Caco-2 (cell line): ENCODE data around the gene HTR3C. TPM values are rescaled to one million over a fixed set of nuclear protein-coding genes. Genes with fewer than 3 reads are reported as not detected.

Source experiments
- BruUV-seq: library from RNA; stranded (reverse); fragments of 400-500 nt; replicated peaks from 2 replicates; lab custom pipeline; 2021; lab: Mats Ljungman, UMichigan
- CTCF ChIA-PET: fragments of 300-600 bp; sonication (Branson Sonifier 250); formaldehyde crosslinking; loops from one replicate; lab custom pipeline; 2022; ENCODE audit warnings: antibody characterized with exemption; lab: Charles Lee
- POLR2A ChIA-PET: fragments of 300-600 bp; sonication (Branson Sonifier 250); formaldehyde crosslinking; loops from one replicate; lab custom pipeline; 2022; ENCODE audit warnings: antibody characterized with exemption; lab: Charles Lee
- DNase-seq, 2 experiments: peaks; one replicate each; pipeline versions ENCODE4 v3.0.0 to v3.0.0-alpha.2; 2020 to 2022
- H3K27me3 ChIP-seq: replicated peaks from 2 replicates; pipeline ENCODE4 v1.6.0; 2011; ENCODE audit warnings: low read length; ENCODE audit not compliant: control insufficient read depth, insufficient read depth
- H3K36me3 ChIP-seq: 2 replicates; pipeline ENCODE4 v1.5.1; 2011; ENCODE audit warnings: low read length; ENCODE audit not compliant: control insufficient read depth, insufficient read depth
- H3K4me1 ChIP-seq: fragments of 250-450 bp; sonication (Bioruptor Pico); 2 replicates; pipeline ENCODE4 v1.5.1; 2020; ENCODE audit warnings: mild to moderate bottlenecking
- H3K4me3 ChIP-seq: 2 replicates; pipeline ENCODE4 v1.5.1; 2011; ENCODE audit warnings: low read depth, mild to moderate bottlenecking, control low read depth, low read length
- H3K9me3 ChIP-seq: fragments of 250-450 bp; sonication (Bioruptor Pico); 2 replicates; pipeline ENCODE4 v1.5.1; 2020; ENCODE audit warnings: mild to moderate bottlenecking, moderate library complexity
- H3K27ac Mint-ChIP-seq: one replicate; pipeline ENCODE4 v1.8.0; 2022; ENCODE audit warnings: mixed read lengths; ENCODE audit not compliant: unreplicated experiment
- H3K27me3 Mint-ChIP-seq: one replicate; pipeline ENCODE4 v1.8.0; 2022; ENCODE audit warnings: mixed read lengths; ENCODE audit not compliant: insufficient read depth, unreplicated experiment
- H3K36me3 Mint-ChIP-seq: one replicate; pipeline ENCODE4 v1.8.0; 2022; ENCODE audit warnings: mild to moderate bottlenecking, mixed read lengths; ENCODE audit not compliant: insufficient read depth, unreplicated experiment
- H3K4me1 Mint-ChIP-seq: one replicate; pipeline ENCODE4 v1.8.0; 2022; ENCODE audit warnings: low read depth, mixed read lengths; ENCODE audit not compliant: unreplicated experiment
- H3K4me3 Mint-ChIP-seq: one replicate; pipeline ENCODE4 v1.8.0; 2022; ENCODE audit warnings: mild to moderate bottlenecking, moderate library complexity, mixed read lengths; ENCODE audit not compliant: unreplicated experiment
- H3K9me3 Mint-ChIP-seq: one replicate; pipeline ENCODE4 v1.8.0; 2022; ENCODE audit warnings: mixed read lengths; ENCODE audit not compliant: unreplicated experiment
- CTCF ChIP-seq, 2 experiments: fragments of 200-600 bp in 1 of 2; IDR thresholded peaks; 1 replicate in 1 of 2; 2 replicates in 1 of 2; pipeline versions ENCODE4 v1.5.1 to v1.8.0; 2011 to 2022; ENCODE audit warnings: antibody characterized with exemption in 1 of 2, control low read depth in 1 of 2, inconsistent platforms in 1 of 2, low read depth in 1 of 2, low read length in 1 of 2, mild to moderate bottlenecking in 1 of 2, moderate library complexity in 1 of 2; ENCODE audit not compliant: insufficient read depth in 1 of 2, severe bottlenecking in 1 of 2, unreplicated experiment in 1 of 2
- intact Hi-C: fragments of 100-400 bp; cut with micrococcal nuclease; formaldehyde crosslinking; loops from one replicate; pipeline ENCODE4 v1.10.0; 2022; ENCODE audit not compliant: unreplicated experiment
- total RNA-seq: library from RNA; stranded (reverse); gene quantifications from 2 replicates; pipeline ENCODE4 v1.2.3, GENCODE V29; 2022

The HTR3C gene
- total RNA-seq, 1 experiment from 2014 or later = not detected

GRCh38 chr3:184062637-184063036, 9.8 kb downstream of the HTR3C start:
- H3K27me3 ChIP-seq = no peaks in the 10 kb centered on the region
- POLR2A ChIA-PET = no interaction called here
- H3K36me3 ChIP-seq = no peaks in the 10 kb centered on the region
- CTCF ChIA-PET = no interaction called here
- no peaks in the 10 kb centered on the region for H3K4me1 ChIP-seq
- H3K27me3 Mint-ChIP-seq = no peaks in the 10 kb centered on the region
- intact Hi-C loops = no loop called here
- H3K4me3 ChIP-seq = no peak overlapping the region
- no peaks in the 10 kb centered on the region for H3K4me1 Mint-ChIP-seq
- no peak overlapping the region for H3K4me3 Mint-ChIP-seq
- no peaks in the 10 kb centered on the region for H3K9me3 Mint-ChIP-seq
- no peak for TF ChIP-seq CTCF (IDR thresholded peaks at IDR 0.05; ENCODE audit: insufficient read depth in 1 of 2, low read depth in 1 of 2, low read length in 1 of 2, severe bottlenecking in 1 of 2, unreplicated experiment in 1 of 2)
- DNase-seq = no peak
- H3K36me3 Mint-ChIP-seq = no peaks in the 10 kb centered on the region
- H3K27ac Mint-ChIP-seq = no peak overlapping the region
- H3K9me3 ChIP-seq = no peaks in the 10 kb centered on the region
- no TSS peak for BruUV-seq

- Histone ChIP-seq H3K4me3 (no peak overlapping the region), H3K9me3 (peaks cover 7% of the 10 kb centered on the region; the same call in 1 of the 2 replicates), H3K27me3 (no peaks in the 10 kb centered on the region), H3K4me1 (no peaks in the 10 kb centered on the region), H3K36me3 (no peaks in the 10 kb centered on the region)
- no peak for TF ChIP-seq CTCF (IDR thresholded peaks at IDR 0.05; ENCODE audit: insufficient read depth in 1 of 2, low read depth in 1 of 2, low read length in 1 of 2, severe bottlenecking in 1 of 2, unreplicated experiment in 1 of 2)
- H3K9me3 Mint-ChIP-seq = peaks cover 9% of the 10 kb centered on the region
- POLR2A ChIA-PET = interaction anchor here (1.0 kb wide), 1 partner anchor 18 kb away, joined by 9 read pairs; no protein-coding TSS in a partner anchor
- no peaks in the 10 kb centered on the region for H3K36me3 Mint-ChIP-seq
- no peak overlapping the region for H3K27ac Mint-ChIP-seq
- H3K4me3 Mint-ChIP-seq = no peak overlapping the region
- intact Hi-C loops = no loop called here
- H3K27me3 Mint-ChIP-seq = no peaks in the 10 kb centered on the region
- CTCF ChIA-PET = no interaction called here
- no TSS peak for BruUV-seq
- no peaks in the 10 kb centered on the region for H3K4me1 Mint-ChIP-seq
- no peak for DNase-seq
Observed at GRCh38 chr3:184066211-184066610, 13.4 kb downstream of the HTR3C start.

GRCh38 chr3:184067573-184068055, 14.8 kb downstream of the HTR3C start:
- ChIA-PET POLR2A (no interaction called here), CTCF (no interaction called here)
- Mint-ChIP-seq H3K4me3 (no peak overlapping the region), H3K27ac (no peak overlapping the region), H3K9me3 (peaks cover 12% of the 10 kb centered on the region), H3K27me3 (no peaks in the 10 kb centered on the region), H3K4me1 (no peaks in the 10 kb centered on the region), H3K36me3 (no peaks in the 10 kb centered on the region)
- no TSS peak for BruUV-seq
- no peak for DNase-seq
- Histone ChIP-seq H3K27me3 (no peaks in the 10 kb centered on the region), H3K4me3 (no peak overlapping the region), H3K9me3 (peaks cover 7% of the 10 kb centered on the region; the same call in 1 of the 2 replicates), H3K4me1 (no peaks in the 10 kb centered on the region), H3K36me3 (no peaks in the 10 kb centered on the region)
- TF ChIP-seq CTCF (IDR thresholded peaks at IDR 0.05; ENCODE audit: insufficient read depth in 1 of 2, low read depth in 1 of 2, low read length in 1 of 2, severe bottlenecking in 1 of 2, unreplicated experiment in 1 of 2) = no peak
- intact Hi-C loops = no loop called here
